ENCODE data around the gene NRXN3. TPM values are rescaled to one million over a fixed set of nuclear protein-coding genes. Genes with fewer than 3 reads are reported as not detected.

Gene NRXN3
- total RNA-seq, 1 donor: 2.5 TPM

- Histone ChIP-seq H3K4me3 (ENCODE audit: insufficient read depth, low read length) (no peak overlapping the region), H3K27me3 (ENCODE audit: insufficient read depth, low read length) (no peaks in the 10 kb centered on the region), H4K20me1 (ENCODE audit: insufficient read depth, low read length) (no peaks in the 10 kb centered on the region), H3K4me1 (ENCODE audit: insufficient read depth, low read length) (no peaks in the 10 kb centered on the region), H3K4me2 (ENCODE audit: insufficient read depth, low read length) (no peak overlapping the region), H3K36me3 (ENCODE audit: insufficient read depth, low read length) (no peaks in the 10 kb centered on the region), H3K27ac (ENCODE audit: low read depth, low read length) (no peak overlapping the region), H3K79me2 (ENCODE audit: insufficient read depth, low read length) (no peaks in the 10 kb centered on the region), H3K9me3 (ENCODE audit: low read depth, low read length) (no peaks in the 10 kb centered on the region), H2AFZ (ENCODE audit: low read length) (no peak overlapping the region)
- DNase-seq (ENCODE audit: insufficient read length, low spot score, missing footprints): no peak
- TF ChIP-seq, protein P1, sequence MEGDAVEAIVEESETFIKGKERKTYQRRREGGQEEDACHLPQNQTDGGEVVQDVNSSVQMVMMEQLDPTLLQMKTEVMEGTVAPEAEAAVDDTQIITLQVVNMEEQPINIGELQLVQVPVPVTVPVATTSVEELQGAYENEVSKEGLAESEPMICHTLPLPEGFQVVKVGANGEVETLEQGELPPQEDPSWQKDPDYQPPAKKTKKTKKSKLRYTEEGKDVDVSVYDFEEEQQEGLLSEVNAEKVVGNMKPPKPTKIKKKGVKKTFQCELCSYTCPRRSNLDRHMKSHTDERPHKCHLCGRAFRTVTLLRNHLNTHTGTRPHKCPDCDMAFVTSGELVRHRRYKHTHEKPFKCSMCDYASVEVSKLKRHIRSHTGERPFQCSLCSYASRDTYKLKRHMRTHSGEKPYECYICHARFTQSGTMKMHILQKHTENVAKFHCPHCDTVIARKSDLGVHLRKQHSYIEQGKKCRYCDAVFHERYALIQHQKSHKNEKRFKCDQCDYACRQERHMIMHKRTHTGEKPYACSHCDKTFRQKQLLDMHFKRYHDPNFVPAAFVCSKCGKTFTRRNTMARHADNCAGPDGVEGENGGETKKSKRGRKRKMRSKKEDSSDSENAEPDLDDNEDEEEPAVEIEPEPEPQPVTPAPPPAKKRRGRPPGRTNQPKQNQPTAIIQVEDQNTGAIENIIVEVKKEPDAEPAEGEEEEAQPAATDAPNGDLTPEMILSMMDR (IDR thresholded peaks at IDR 0.05; ENCODE audit: extremely low read depth, low read depth, low read length): no peak
These were observed 34.7 kb upstream of the NRXN3 start for GRCh38 chr14:78135450-78135891.

- TF ChIP-seq, protein P1 (IDR thresholded peaks at IDR 0.05; ENCODE audit: extremely low read depth, low read depth, low read length): no peak
- no peak overlapping the region for H3K27ac ChIP-seq (ENCODE audit: low read depth, low read length)
- DNase-seq (ENCODE audit: insufficient read length, low spot score, missing footprints): no peak
These were observed 33.5 kb upstream of the NRXN3 start for GRCh38 chr14:78136695-78137094.

DNA sequence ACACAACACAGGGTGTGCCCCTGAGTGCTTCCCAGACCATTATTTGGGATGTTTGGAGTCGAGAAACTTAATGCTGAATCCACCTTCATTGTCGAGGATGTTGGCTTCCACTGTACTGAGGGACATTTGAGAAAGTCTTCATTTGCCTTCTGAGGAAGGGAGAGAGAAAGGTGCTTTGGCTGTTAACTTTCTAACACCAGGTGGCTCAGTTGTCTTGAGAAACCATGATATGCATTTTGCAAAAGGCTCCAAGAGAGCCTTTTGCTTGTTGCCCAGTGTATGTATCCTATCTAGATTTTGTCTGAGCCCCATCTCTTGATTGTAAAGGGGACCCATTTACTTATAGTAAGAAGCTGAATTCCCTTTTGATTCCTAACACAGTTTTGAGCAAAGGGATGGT lies 28.6 kb upstream of the NRXN3 start:
- Histone ChIP-seq H2AFZ (ENCODE audit: low read length) (no peak overlapping the region), H3K9me3 (ENCODE audit: low read depth, low read length) (no peaks in the 10 kb centered on the region), H3K4me2 (ENCODE audit: insufficient read depth, low read length) (no peak overlapping the region), H3K79me2 (ENCODE audit: insufficient read depth, low read length) (no peaks in the 10 kb centered on the region), H3K36me3 (ENCODE audit: insufficient read depth, low read length) (no peaks in the 10 kb centered on the region), H3K27ac (ENCODE audit: low read depth, low read length) (no peak overlapping the region), H3K27me3 (ENCODE audit: insufficient read depth, low read length) (no peaks in the 10 kb centered on the region), H3K4me3 (ENCODE audit: insufficient read depth, low read length) (no peak overlapping the region), H3K4me1 (ENCODE audit: insufficient read depth, low read length) (no peaks in the 10 kb centered on the region), H4K20me1 (ENCODE audit: insufficient read depth, low read length) (no peaks in the 10 kb centered on the region)
- TF ChIP-seq, protein P1 (IDR thresholded peaks at IDR 0.05; ENCODE audit: extremely low read depth, low read depth, low read length): no peak
- no peak for DNase-seq (ENCODE audit: insufficient read length, low spot score, missing footprints)

More at GRCh38 chr14:78136695-78137094, 33.5 kb upstream of the NRXN3 start:
- Histone ChIP-seq H3K9me3 (ENCODE audit: low read depth, low read length) (no peaks in the 10 kb centered on the region), H3K4me1 (ENCODE audit: insufficient read depth, low read length) (no peaks in the 10 kb centered on the region), H4K20me1 (ENCODE audit: insufficient read depth, low read length) (no peaks in the 10 kb centered on the region), H3K36me3 (ENCODE audit: insufficient read depth, low read length) (no peaks in the 10 kb centered on the region), H3K27me3 (ENCODE audit: insufficient read depth, low read length) (no peaks in the 10 kb centered on the region), H3K4me3 (ENCODE audit: insufficient read depth, low read length) (no peak overlapping the region), H2AFZ (ENCODE audit: low read length) (no peak overlapping the region), H3K79me2 (ENCODE audit: insufficient read depth, low read length) (no peaks in the 10 kb centered on the region), H3K4me2 (ENCODE audit: insufficient read depth, low read length) (no peak overlapping the region)

DNA sequence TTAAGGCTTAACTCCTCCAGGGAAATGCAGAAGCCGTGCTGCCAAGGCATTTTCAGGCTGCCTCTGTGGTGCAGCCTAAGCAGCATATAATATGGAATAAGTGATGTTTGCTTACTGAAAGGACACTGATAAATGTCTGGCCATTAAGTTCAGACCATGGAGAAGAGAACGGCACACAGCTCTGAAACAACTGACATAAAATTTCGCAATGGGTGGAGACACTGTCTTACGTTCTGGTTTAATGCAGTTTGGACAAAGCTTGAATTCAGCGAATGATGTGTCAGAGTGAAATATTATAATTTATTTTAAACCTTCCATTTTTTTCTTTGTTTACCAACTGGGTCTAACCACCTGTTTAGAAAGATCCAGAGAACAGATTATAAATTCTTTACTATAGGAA lies 27.2 kb upstream of the NRXN3 start:
- no peak overlapping the region for H3K4me2 ChIP-seq (ENCODE audit: insufficient read depth, low read length)
- H4K20me1 ChIP-seq (ENCODE audit: insufficient read depth, low read length): no peaks in the 10 kb centered on the region
- H3K27me3 ChIP-seq (ENCODE audit: insufficient read depth, low read length): no peaks in the 10 kb centered on the region
- H3K4me1 ChIP-seq (ENCODE audit: insufficient read depth, low read length): no peaks in the 10 kb centered on the region
- H3K9me3 ChIP-seq (ENCODE audit: low read depth, low read length): no peaks in the 10 kb centered on the region
- no peaks in the 10 kb centered on the region for H3K79me2 ChIP-seq (ENCODE audit: insufficient read depth, low read length)
- no peak overlapping the region for H3K27ac ChIP-seq (ENCODE audit: low read depth, low read length)
- DNase-seq (ENCODE audit: insufficient read length, low spot score, missing footprints): no peak
- H3K36me3 ChIP-seq (ENCODE audit: insufficient read depth, low read length): no peaks in the 10 kb centered on the region
- no peak overlapping the region for H2AFZ ChIP-seq (ENCODE audit: low read length)
- H3K4me3 ChIP-seq (ENCODE audit: insufficient read depth, low read length): no peak overlapping the region
- TF ChIP-seq, protein P1 (IDR thresholded peaks at IDR 0.05; ENCODE audit: extremely low read depth, low read depth, low read length): no peak

Measured in osteoblast (primary cell).